Peyer's patch (tissue), 4 donors: ENCODE results near the gene ERC2.

ENCODE experiments used
- CTCF ChIP-seq, 6 experiments: fragments of 450-650 bp in 4 of 6; fragments of 200-600 bp in 2 of 6; sonication (generic) in 1 of 6; IDR thresholded peaks; one replicate each; pipeline ENCODE4 v1.5.1; 2017 to 2019; ENCODE audit warnings: antibody characterized with exemption in 6 of 6, mild to moderate bottlenecking in 3 of 6, moderate library complexity in 1 of 6
- POLR2A ChIP-seq, 2 donors: fragments of 450-650 bp; IDR thresholded peaks; one replicate each; pipeline ENCODE4 v1.5.1; 2017; ENCODE audit warnings: antibody characterized with exemption in 2 of 2, mild to moderate bottlenecking in 2 of 2, moderate library complexity in 2 of 2

- TF ChIP-seq CTCF (IDR thresholded peaks at IDR 0.05) (no peak), POLR2A (IDR thresholded peaks at IDR 0.05) (no peak)
Observed at GRCh38 chr3:56019490-56020146, 448.6 kb downstream of the ERC2 start.
